Esophagus muscularis mucosa (tissue), 3 donors: ENCODE measurements around the gene ADAMTS1.

Experiments used
- CTCF ChIP-seq, 3 experiments: fragments of 200-600 bp in 2 of 3; fragments of 450-650 bp in 1 of 3; sonication (generic) in 2 of 3; IDR thresholded peaks; one replicate each; pipeline ENCODE4 v1.5.1; 2017 to 2019; ENCODE audit warnings: antibody characterized with exemption in 3 of 3, mild to moderate bottlenecking in 2 of 3, moderate library complexity in 1 of 3
- POLR2AphosphoS5 ChIP-seq, 2 donors: sonication (generic); formaldehyde crosslinking; IDR thresholded peaks; one replicate each; pipeline ENCODE4 v1.6.1; 2017; ENCODE audit warnings: antibody characterized with exemption in 2 of 2

- TF ChIP-seq CTCF (IDR thresholded peaks at IDR 0.05) (no peak), POLR2AphosphoS5 (IDR thresholded peaks at IDR 0.05) (no peak)
Measured at GRCh38 chr21:26800001-26800400, 45.2 kb downstream of the ADAMTS1 start.
